Measurements from ENCODE around the gene AICDA.
"Not testable (repeated sequence)": the region's sequence is repeated elsewhere in the genome, so short reads cannot be mapped to it uniquely, and the experiment has no call there.

AICDA gene

DNA sequence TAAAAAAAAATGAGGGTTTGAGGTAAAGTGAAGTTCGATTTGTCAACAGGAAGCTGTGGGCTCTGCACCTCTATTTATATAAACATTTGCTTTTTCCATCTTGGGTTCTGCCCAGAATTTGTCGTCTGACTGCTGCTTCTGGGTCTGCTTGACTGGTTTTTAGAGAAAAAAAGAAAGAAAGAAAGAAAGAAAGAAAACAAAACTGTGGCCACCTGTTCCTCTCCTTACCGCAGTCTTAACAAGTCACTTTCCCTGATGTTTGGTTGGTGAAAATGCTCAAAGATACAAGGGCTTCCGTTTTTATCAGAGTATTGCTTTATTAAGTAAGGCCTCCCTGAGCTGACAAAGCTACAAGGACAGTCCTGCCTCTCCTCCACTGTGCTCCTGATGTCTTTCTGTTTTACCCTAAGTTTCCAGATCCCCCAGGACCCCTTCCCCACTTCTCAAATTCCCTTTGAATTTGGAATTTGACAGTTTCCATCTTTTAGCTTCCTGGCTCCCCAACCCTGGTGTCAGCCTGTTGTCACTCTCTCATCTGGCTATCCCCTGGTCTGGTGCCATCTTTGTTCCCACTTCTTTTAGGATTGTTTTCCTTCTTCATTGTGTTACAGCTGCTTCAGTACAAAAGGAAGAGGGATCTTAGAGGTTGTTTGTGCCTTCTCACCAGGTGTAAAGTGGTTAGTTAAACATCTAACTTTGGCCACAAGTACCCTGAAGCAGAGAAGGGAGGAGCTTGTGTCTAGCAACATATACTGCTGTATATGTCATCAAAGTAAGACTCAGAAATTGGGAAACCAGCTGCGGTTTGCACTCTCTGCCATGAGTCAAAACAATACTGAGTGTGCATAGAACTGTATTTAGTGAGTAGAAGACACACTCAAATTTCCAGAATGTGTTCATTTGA, 31.9 kb upstream of the AICDA start:
- DNase-seq (ENCODE audit: low spot score), result no peak
- Histone ChIP-seq H3K27ac (no peak overlapping the region), H3K4me3 (no peak overlapping the region)
- TF ChIP-seq, protein P1, sequence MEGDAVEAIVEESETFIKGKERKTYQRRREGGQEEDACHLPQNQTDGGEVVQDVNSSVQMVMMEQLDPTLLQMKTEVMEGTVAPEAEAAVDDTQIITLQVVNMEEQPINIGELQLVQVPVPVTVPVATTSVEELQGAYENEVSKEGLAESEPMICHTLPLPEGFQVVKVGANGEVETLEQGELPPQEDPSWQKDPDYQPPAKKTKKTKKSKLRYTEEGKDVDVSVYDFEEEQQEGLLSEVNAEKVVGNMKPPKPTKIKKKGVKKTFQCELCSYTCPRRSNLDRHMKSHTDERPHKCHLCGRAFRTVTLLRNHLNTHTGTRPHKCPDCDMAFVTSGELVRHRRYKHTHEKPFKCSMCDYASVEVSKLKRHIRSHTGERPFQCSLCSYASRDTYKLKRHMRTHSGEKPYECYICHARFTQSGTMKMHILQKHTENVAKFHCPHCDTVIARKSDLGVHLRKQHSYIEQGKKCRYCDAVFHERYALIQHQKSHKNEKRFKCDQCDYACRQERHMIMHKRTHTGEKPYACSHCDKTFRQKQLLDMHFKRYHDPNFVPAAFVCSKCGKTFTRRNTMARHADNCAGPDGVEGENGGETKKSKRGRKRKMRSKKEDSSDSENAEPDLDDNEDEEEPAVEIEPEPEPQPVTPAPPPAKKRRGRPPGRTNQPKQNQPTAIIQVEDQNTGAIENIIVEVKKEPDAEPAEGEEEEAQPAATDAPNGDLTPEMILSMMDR (IDR thresholded peaks at IDR 0.05), result no peak

DNA sequence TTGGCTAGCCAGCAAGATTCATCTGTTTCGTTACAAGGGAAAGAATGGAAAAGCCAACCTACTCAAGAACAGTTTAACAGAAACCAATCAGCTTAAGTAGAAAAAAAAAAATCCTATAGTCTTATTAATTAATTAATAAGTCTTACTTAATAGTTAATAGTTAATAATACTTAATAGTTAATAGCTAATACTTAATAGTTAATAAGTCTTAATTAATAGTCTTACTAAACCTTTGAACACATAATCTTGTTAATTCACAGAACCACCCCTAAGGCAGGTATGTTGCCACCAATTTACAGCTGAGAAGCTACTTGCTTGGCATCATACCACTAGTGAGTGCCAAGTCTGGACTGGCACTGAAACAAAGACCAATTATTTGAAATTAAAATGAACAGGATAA, 30.1 kb upstream of the AICDA start:
- H3K27ac ChIP-seq, result no peak overlapping the region
- no peak overlapping the region for H3K4me3 ChIP-seq
- no peak for DNase-seq (ENCODE audit: low spot score)
- TF ChIP-seq, protein P1 (IDR thresholded peaks at IDR 0.05), result no peak

DNA sequence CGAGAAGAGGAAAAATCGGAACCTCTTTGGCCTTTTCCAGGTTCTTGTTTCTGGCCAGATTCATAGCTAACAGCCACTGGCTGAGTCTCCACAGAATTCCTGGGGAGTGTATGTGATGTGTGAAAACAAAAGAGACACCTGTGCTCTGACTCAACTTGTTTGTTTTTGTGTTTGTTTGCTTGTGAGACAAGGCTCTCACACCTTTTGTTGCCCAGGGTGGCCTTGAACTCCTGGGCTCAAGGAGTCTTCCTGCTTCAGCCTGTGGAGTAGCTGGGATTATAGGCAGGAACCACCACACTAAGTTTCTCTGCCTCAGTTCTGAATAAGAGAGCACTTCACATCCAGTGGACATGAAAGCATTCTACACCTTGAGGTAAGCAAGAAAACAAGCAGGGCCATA, 27.3 kb upstream of the AICDA start:
- H3K27ac ChIP-seq, result no peak overlapping the region
- DNase-seq (ENCODE audit: low spot score), result no peak
- no peak overlapping the region for H3K4me3 ChIP-seq
- TF ChIP-seq, protein P1 (IDR thresholded peaks at IDR 0.05), result no peak

DNA sequence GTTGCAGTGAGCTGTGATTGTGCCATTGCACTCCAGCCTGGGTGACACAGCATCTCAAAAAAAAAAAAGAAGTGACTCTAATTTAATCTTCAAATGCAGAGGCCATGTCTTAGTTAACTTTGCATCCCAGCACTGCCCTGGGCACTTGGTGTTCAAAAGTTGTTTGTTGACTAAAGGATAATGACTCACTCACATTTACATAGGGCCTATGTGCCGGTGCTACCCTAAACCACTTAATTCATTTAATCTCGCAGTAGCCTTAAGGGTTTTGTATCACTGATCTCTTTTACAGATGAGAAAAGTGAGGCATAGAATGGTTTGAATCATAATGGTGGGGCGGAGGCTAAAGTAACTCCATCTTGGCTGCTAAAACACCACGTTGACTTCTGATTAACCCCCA, 26.3 kb upstream of the AICDA start:
- no peak for DNase-seq (ENCODE audit: low spot score)
- no peak overlapping the region for H3K4me3 ChIP-seq
- TF ChIP-seq, protein P1 (IDR thresholded peaks at IDR 0.05), result no peak
- no peak overlapping the region for H3K27ac ChIP-seq

DNA sequence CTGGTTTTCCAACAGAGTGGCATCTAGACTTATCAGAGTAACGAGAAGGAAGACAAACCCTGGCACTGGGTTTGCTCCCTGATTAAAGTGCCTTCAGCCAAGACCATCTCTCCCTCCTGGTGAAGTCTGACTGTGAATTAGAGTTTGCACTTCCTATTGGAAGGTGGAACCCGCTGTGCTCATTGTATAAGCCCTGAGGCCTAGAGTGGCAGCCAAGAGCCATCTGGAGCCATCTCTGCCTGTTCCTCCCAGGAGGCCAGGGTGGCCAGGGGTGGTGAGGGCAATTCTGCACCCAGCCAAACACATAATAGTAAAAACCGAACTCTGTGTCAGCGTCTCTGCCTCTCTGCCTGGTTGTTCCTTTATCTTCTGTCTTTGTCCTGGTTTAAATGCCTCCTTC, 25.0 kb upstream of the AICDA start:
- DNase-seq (ENCODE audit: low spot score), result no peak
- H3K27ac ChIP-seq, result no peak overlapping the region
- TF ChIP-seq, protein P1 (IDR thresholded peaks at IDR 0.05), result no peak
- no peak overlapping the region for H3K4me3 ChIP-seq

DNA sequence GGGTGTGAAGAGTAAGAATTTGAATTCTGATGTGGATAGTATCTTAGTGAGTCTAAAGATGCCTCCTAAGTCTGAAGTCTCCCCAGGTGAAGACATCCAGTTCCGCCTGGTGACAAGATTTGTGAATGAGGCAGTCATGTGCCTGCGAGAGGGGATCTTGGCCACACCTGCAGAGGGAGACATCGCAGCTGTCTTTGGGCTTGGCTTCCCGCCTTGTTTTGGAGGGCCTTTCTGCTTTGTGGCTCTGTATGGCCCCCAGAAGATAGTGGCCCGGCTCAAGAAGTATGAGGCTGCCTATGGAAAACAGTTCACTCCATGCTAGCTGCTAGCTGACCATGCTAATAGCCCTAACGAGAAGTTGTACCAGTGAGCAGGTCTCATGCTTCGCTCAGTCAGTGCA, 24.6 kb upstream of the AICDA start:
- Histone ChIP-seq H3K27ac (no peak overlapping the region), H3K4me3 (no peak overlapping the region)
- no peak for DNase-seq (ENCODE audit: low spot score)
- TF ChIP-seq, protein P1 (IDR thresholded peaks at IDR 0.05), result no peak

DNA sequence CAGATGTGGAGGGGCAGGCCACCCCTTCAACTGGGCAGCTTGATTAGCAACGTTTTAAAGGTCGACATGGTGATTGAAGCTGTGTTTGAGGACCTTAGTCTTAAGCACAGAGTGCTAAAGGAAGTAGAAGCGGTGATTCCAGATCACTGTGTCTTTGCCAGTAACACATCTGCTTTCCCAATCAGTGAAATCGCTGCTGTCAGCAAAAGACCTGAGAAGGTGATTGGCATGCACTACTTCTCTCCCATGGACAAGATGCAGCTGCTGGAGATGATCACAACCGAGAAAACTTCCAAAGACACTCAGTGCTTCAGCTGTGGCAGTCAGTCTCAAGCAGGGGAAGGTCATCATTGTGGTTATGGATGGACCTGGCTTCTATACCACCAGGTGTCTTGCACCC, 23.9 kb upstream of the AICDA start:
- no peak for DNase-seq (ENCODE audit: low spot score)
- TF ChIP-seq, protein P1 (IDR thresholded peaks at IDR 0.05), result no peak
- no peak overlapping the region for H3K4me3 ChIP-seq
- no peak overlapping the region for H3K27ac ChIP-seq

DNA sequence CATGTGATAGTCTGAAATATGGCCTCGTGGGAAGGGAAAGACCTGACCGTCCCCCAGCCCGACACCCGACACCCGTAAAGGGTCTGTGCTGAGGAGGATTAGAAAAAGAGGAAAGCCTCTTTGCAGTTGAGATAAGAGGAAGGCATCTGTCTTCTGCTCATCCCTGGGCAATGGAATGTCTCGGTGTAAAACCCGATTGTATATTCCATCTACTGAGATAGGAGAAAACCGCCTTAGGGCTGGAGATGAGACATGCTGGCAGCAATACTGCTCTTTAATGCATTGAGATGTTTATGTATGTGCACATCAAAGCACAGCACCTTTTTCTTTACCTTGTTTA, 23.3 kb upstream of the AICDA start:
- not testable (repeated sequence) for H3K27ac ChIP-seq; DNase-seq (ENCODE audit: low spot score); H3K4me3 ChIP-seq

DNA sequence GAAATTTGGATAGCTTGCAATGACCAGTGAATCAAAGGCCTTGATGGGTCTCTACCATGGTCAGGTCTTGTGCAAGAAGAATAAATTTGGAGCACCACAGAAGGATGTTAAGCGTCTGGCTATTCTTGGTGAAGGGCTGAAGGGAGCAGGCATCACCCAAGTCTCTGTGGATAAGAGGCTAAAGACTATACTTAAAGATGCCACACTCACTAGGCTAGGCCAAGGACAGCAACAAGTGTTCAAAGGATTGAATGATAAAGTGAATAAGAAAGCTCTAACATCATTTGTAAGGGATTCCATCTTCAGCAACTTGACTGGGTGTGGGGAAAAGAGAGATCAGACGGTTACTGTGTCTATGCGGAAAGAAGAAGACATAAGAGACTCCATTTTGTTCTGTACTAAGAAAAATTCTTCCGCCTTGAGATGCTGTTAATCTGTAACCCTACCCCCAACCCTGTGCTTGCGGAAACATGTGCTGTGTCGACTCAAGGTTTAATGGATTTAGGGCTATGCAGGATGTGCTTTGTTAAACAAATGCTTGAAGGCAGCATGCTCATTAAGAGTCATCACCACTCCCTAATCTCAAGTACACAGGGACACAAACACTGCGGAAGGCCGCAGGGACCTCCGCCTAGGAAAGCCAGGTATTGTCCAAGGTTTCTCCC, 22.8 kb upstream of the AICDA start:
- H3K4me3 ChIP-seq; DNase-seq (ENCODE audit: low spot score); H3K27ac ChIP-seq: not testable (repeated sequence)

Measured in coronary artery (tissue), 2 donors.